Endometrium (tissue), 2 donors: ENCODE measurements around the gene NMT1.

Experiments used
- FAIRE-seq: peaks from 2 replicates; lab custom pipeline; 2012; peaks lifted over from hg19 to GRCh38; lab: Jason Lieb, UNC
- donor health status: control.
- donor health status: control.

NMT1 gene

DNA sequence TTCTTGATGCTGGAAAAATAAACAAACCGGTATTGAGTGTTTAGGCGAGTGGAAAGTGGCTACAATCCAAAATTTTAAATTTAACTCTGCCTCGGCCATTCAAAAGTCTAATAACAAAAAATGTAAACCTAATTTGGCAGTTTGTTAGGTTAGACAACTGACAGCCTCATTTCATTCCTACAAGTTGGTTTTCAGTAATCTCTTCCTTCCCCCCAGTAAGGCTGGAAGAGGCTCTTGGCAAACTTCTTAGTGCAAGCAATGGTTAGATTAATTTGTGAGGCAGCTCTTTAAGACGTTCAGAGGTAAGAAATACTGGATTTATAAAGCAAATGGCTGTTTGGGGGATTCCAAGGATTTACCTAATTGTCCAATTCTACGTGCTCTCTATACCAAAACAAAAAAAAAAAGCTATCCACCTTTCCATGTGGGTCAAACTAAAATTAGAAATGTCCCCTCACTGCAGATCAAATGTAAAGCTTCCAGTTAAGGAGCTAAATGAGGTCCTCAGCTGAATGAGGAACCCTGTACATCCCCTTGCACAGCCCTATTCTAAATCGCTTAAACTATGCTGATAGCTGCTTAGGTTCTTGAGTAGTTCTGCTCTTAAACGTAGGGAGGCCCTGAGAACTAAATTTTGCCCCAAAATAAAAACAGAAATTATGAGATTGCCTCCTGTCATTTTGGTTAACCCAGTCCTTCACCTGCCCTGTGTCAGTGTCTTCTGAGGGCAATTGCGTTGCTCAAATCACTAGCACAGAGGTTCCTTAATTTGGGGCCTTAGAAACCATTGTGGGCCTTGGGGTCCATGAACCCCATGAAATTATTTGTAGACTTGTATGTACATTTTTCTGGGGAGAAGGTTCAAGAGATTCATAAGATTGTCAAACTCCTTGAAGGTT lies 90.0 kb downstream of the NMT1 start:
- no peak for FAIRE-seq

DNA sequence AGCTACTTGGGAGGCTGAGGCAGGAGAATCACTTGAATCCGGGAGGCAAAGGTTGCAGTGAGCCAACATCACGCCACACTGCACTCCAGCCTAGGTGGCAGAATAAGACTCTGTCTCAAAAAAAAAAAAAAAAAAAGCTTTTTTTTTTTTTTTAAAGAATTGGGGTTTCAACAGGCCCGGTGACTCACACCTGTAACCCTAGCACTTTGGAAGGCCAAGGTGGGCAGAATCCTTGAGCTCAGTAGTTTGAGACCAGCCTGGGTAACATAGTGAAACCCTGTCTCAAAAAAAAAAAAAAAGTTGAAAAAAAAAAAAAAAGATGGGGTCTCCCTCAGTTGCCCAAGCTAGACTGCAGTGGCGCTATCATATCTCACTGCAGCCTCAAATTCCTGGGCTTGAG lies 93.9 kb downstream of the NMT1 start:
- FAIRE-seq, result no peak

GRCh38 chr17:45155483-45155882 lies 94.4 kb downstream of the NMT1 start:
- no peak for FAIRE-seq

DNA sequence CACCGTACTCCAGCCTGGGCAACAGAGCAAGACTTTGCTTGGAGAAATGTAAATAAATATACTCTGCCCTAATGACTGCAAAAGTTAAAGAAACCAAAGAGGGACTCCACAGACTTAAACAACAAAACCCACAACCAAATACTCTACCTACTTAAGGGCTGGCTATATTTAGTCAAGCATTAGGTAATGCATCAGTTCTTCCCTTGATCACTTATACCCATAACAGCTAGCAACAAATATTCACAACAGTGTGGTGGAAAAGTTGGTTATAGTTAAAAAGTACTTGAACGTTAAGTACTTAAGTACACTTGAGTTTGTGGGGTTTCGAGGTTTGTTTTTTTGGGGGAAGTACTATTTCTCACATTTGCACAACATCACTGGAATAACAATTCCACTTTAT lies 95.1 kb downstream of the NMT1 start:
- no peak for FAIRE-seq
